Cortex of kidney (tissue), 1 donor: Measurements from ENCODE around the gene NFKBIE.
"Not testable (repeated sequence)": the region's sequence is repeated elsewhere in the genome, so short reads cannot be mapped to it uniquely, and the experiment has no call there.

Source experiments
- DNase-seq: peaks from one replicate; lab custom pipeline; 2025; lab: John Stamatoyannopoulos, UW

Gene NFKBIE

DNA sequence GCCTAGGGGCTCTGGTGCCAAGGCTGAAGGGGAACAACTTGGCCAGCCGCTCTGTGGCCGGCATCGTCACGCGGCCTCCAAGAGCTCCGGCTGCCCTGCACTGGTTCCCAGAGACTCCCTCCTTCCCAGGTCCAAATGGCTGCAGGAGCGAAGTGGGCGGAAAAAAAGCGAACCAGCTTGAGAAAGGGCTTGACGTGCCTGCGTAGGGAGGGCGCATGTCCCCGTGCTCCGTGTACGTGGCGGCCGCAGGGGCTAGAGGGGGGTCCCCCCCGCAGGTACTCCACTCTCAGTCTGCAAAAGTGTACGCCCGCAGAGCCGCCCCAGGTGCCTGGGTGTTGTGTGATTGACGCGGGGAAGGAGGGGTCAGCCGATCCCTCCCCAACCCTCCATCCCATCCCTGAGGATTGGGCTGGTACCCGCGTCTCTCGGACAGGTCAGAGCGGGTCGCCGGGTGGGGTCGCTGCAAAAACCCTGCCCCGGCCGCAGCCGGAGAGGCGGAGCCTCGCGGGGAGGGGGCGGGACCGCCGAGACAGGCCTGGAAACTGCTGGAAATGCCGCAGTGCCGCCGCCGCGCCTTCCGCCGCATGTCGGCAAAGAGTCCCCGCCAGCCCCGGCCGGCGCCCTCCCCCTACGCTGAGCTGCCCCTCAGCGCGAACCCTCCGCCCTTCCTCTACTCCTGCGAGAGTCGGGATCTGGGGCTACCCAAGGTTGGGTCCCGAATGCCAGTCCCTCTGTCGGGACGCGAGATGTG is 19.3 kb downstream of the NFKBIE start:
- DNase-seq, result peak; percentile 75

DNA sequence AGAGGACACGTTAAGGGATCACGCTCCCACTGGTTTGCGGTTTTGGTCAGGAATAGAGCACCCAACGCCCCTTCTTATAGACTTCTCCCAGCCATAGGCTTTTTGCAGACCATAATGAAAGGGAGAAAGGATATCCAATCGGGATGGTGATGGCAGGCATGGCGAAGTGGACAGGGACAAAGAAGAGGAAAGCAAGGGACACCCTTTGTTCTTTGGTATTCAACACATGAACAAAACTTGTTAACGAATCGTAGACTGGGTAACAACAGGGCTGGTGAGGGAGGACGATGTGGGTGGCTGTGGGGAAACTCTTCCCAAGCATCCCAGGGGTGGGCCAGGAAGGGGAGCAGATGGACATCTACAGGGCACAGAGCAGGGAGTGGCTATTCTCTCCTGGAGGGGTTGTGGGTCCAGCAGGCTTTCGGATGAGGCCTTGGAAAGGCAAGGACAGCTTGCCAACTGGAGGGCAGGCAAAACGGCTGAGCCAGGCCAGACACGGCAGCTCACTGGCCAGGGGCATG is 19.9 kb downstream of the NFKBIE start:
- no peak for DNase-seq

DNA sequence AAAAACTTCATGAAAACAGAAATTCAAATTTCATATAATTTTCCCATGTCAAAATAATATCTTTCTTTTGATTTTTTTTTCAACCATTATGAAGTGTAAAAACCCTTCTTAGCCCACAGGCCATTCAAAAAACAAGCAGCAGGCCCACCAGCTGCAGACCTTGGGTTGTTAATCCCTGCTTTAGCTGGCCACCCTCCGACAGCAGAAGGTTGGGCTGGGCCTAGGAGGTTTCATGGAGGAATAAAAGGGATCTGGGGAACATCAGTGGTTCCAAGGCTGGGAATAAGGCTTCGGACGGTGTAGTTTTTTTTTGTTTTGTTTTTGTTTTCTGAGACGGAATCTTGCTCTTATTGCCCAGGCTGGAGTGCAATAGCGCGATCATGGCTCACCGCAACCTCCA is 22.0 kb downstream of the NFKBIE start:
- no peak for DNase-seq

DNA sequence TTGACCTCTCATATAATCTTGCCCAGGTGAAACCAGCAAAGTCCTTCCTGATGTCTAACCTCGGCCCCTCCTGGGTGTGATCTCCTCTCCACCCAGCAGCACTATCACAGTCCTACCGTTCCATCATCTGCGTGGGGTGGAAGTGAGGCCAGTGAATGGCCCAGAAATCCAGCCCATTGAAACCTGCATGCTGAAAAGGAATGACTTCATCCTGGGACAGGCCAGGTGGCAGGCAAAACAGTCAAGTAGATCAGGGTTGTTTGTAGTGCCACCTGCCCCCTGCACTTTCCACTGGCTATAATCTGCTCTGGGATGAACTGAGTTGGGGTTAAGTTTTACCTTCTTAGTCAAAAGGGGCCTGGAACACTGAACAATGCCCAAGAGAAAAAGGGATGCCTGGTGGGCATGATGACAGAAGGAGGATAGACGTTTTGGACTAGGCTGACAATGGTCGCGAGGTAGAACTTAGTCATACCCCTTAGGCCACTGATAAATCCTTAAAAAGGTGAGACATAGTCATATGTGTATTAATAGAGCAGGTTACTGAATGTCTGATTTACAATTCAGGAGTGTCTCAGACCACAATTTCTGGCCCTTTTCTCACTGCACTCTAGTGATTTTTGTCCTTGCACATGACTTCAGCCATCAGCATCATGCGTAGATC is 26.5 kb downstream of the NFKBIE start:
- DNase-seq, result no peak

DNA sequence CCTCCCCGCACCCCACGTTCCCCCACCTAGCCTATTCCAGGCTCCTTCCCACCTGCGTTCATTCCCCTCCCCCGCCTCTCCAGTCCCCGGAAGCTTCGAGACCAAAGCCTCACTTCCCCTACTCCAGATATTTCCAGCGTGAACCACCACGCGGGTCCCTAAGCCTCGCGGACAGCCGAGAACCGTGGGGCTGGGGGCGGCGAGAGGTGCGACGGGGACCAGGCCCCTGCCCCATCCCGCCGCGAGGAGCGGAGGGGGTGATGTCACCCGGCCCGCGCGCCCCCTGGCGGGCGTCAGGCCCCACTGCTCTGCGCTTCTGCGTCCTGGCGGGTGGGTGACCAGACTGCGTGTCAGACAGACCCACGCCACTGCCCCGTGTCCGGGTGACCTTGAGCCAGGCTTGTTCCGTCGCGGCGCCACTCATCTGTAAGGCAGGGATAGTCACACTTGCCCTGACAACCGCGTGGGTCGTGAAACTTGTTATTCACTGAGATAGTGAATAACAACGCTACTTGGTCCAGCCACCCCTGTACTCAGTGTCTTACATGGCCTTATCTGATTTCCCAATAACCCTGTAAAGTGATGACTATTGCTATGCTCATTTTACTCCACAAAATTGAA is 27.4 kb downstream of the NFKBIE start:
- peak; percentile 29 for DNase-seq

DNA sequence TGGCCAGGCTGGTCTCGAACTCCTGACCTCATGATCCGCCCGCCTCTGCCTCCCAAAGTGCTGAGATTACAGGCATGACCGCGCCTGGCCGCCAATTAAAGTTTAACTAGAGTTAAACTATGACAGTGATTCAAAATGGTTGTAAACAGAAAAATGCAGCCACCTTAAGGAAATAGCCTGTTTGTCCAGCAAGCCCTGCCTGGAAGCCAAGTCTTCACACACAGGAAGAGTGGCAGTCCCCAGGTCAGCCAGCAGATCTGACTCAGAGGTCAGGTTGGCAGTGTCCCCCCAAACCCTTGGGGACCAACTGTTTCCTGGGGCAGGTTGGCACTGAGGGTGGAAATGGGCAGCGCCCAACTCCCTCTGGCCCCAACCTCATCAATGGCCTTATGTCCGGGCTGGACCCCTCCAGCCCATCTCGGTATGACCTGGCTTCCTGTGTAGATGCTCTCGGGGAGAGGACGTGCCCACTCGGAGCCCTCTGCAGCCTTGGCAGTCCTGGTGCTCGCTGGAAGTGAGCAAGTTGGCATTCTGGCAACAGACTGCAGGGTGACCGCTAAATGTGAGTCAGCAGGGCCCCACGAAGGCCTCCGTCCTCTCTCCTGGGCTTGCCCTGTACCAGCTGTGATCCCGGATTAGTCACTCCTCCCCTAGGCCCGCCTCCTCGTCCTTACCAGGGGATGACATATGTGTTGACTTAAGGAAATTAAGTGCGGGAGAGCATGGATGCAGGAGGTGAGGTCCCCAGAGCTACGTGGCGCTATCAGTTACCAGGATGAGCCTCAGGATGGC is 28.1 kb downstream of the NFKBIE start:
- DNase-seq, result peak; percentile 30

DNA sequence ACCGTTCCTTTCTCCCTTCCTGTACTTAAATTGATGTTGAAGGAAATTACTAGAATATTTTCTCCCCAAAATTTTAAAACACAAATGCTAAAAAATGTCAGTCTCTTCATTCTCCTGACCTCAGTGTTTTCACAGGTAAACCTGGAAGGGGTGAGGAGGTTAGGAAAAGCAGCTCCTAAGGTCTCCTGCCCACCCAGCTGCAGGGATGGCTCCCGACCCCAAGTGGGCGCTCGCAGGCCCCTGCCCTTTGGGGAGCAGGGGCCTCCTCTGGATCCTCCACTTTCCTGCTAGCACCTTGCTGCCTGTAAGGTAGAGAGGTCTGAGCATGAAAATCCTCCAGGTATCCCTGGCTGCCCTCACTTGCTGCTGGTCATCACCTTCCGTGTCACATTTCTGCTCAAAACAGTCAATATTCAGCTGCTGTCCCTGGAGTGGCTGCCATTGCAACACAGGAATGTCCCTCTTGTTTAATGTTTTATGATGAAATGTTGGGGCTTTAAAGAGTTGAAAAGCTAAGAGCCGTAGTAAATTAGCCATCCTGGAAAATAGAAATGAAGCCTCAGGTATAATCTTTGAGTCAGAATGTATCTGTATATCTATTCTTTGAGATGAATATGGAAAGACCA is 29.3 kb downstream of the NFKBIE start:
- DNase-seq, result no peak

DNA sequence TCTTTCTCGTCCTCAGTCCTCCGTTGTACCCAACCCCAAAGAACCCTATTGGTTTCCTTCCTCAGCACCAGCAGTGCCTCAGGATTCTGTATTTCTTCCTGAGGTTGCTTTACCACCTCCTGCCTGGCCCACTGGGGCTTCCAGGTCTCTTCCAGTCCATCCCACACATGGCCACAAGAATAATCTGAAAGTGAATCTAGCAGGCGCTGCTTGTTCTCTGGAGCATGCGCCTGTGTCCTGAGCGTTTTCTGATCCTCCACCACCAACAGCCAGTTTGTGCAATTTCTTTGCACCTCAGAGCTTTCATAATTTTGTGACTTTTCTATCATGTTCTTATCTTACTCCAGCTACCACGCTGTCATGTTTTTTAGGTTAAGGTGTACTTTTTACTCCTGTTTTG is 30.1 kb downstream of the NFKBIE start:
- no peak for DNase-seq

DNA sequence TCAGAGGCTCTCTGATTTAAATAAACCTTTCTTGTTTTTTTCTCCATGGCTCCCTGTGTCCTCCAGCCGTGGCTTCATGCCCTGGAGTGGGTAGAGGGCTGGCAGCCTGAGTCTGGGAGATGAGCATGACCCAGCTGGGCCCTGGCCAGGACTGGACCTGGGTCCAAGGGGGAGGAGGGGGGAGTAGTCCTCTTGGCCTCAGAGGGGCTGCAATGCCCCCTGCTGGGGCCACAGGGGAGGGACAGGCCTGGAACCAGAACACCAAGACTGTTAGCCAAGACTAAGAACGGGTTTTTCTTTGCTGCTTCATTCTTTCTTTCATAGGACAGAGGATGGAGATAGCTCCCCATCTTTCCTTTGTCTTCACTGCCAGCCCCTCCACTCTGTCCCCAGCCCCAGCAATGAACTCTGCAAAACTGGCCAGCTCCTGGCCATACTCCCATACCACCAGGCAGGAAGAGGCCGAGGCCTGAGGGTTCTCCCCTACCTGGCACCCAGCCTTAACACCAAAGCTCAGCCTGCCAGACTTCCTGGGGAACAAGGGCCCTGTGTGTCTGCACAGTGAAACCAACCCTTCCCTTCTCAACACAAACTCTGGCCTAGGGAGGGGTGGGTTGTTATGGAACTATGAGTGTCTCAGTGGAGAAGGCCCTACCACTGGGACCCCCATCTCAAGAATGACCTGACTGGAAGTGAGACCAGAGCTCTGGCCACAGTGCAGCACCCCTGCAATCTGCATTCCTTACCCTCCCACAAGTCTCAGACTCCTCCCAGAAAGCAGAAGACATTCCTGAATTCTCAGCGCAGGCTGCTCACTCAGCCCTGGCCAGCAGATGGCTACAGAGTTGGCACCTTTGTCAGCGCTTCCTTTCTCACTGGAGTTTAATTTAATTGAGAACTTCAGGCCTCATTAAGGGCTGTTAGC is 31.0 kb downstream of the NFKBIE start:
- DNase-seq, result no peak

DNA sequence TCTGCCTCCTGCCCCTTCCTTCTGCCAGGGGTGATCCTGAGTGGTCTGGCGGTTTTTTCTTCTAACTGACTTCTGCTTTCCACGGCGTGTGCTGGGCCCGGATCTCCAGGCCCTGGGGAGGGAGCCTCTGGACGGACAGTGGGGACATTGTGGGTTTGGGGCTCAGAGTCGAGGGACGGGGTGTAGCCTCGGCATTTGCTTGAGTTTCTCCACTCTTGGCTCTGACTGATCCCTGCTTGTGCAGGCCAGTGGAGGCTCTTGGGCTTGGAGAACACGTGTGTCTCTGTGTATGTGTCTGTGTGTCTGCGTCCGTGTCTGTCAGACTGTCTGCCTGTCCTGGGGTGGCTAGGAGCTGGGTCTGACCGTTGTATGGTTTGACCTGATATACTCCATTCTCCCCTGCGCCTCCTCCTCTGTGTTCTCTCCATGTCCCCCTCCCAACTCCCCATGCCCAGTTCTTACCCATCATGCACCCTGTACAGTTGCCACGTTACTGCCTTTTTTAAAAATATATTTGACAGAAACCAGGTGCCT is 31.7 kb downstream of the NFKBIE start:
- no peak for DNase-seq

DNA sequence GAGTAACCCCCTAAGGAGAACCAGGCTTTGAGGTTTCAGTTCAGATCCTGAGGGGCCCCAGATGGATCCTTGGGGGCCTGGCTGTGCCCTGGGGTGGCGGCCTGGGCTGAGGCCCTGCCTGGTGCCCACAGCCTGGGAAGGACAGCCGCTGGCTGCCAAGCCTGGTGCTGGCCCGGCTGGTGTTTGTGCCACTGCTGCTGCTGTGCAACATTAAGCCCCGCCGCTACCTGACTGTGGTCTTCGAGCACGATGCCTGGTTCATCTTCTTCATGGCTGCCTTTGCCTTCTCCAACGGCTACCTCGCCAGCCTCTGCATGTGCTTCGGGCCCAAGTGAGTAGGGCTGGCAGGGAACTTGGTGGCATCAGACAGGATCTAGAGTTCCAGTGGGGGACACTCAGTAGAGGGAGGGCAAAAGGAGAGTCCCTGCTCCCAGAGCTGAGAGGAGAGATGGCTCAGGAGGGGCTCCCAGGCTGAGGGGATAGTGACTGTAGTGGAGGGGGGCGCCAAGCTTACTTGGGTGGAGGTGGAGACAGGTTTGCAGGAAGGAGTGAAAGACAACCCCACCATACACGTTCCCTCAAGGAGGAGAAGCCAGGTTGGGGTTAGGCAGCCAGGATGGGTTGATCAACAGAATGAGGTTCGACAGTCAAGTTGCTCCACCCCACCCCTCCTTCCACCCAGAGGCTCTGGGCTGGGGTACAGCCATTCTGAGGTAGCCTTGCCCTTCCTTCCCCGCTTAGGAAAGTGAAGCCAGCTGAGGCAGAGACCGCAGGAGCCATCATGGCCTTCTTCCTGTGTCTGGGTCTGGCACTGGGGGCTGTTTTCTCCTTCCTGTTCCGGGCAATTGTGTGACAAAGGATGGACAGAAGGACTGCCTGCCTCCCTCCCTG is 32.4 kb downstream of the NFKBIE start:
- no peak for DNase-seq

DNA sequence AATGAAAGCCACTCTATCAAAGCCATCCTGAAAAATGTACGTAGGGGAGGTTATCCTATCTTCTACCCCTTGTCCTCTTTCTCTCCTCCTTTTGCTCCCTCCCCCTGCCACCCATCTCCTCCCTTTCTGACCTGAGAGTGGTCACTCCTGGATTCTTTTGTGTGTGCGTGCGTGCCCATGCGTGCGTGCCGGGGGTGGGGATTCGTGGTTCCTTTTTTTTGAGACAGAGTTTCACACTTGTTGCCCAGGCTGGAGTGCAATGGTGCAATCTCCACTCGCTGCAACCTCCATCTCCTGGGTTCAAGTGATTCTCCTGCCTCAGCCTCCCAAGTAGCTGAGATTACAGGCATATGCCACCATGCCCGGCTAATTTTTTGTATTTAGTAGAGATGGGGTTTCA is 33.9 kb downstream of the NFKBIE start:
- DNase-seq, result not testable (repeated sequence)

DNA sequence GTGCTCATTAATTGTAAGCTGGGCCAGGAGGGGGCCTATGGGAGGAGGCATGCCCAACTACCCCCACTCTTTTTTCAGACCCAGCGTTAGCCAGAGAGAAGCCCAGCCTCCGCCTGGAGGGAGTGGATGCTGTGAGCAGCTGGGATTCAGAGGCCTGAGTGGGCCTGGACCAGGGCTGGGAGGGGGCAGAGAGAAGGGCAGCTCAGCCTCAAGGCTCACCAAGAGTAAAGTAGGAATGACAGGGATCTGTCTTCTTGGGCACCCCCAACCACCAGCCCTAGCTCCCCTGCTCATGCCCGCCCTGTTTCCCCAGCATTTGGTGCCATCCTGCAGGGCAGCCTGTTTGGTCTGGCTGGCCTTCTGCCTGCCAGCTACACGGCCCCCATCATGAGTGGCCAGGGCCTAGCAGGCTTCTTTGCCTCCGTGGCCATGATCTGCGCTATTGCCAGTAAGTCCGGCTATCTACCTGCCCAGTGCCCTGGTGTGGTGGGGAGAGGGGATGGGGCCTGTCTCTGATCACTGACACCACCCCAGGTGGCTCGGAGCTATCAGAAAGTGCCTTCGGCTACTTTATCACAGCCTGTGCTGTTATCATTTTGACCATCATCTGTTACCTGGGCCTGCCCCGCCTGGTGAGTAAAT is 35.2 kb downstream of the NFKBIE start:
- no peak for DNase-seq

DNA sequence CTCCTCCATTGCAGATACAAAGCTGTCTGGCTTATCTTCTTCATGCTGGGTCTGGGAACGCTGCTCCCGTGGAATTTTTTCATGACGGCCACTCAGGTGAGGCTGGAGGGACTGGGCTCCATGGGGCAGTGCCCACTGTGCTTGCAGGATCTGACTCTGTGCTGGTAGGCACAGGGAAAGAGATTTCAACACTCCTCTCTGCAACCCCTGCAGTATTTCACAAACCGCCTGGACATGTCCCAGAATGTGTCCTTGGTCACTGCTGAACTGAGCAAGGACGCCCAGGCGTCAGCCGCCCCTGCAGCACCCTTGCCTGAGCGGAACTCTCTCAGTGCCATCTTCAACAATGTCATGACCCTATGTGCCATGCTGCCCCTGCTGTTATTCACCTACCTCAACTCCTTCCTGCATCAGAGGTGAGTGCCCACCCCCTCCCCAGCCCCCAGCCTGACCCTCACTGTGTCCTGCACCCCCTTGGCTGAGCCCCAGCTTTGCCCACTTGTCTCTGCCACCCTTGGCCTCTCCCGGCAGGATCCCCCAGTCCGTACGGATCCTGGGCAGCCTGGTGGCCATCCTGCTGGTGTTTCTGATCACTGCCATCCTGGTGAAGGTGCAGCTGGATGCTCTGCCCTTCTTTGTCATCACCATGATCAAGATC is 35.8 kb downstream of the NFKBIE start:
- DNase-seq, result no peak

DNA sequence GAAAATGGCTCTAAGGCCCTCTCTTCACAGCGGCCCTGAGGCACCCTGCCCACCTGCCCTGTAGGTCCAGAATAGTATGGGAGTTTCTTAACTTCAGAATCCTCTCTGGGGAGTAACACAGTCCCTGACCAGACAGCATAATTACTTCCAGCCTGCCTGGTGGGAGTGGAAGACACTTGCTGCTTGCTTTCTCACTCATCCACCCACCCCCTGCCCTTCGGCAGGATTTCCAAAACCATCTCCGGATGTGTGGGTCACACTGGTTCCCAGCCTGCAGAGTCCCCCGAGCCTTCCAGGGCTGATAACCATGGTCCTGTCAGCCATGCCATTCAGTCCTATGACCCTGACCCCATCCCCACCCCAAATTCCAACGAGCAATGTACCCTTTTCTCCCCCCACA is 36.5 kb downstream of the NFKBIE start:
- no peak for DNase-seq

DNA sequence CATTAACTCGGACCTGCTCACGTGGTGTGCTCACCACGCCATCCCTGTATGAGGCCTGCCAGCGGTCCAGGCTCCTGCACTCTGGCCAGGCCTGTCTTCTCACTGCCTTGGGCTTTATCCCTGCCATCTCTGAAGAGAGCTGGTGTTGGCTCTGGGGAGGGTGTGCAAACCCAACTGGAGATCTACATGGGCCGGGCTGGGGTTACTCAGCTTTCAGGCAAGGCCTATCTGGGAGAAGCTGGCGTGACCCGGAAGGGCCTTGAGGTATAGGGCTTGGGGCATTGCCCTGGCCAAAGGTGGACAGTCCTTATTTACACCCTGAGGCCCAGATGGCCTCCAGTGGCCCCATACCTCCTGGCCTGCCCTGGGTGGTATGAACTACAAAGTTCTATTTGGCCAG is 36.9 kb downstream of the NFKBIE start:
- DNase-seq, result no peak

DNA sequence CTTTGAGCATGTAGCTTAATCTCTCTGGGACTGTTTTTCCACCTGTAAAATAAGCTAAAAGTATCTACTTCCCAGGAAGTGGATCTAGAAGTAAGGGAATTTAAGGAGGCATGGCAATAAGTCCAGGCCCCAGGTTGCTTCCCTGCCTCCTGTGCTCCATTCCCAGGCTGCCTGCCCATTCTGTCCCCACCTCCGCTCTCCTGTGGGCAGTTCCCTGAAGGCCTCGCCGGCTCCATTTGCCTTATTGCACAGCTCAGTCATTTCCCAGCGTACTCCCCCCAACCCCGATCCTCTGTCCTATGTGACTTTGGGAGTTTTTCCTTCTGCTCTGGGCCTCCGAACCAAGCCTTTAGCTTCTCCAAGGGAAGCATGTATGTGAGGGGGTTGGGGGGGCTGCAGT is 37.3 kb downstream of the NFKBIE start:
- DNase-seq, result no peak

DNA sequence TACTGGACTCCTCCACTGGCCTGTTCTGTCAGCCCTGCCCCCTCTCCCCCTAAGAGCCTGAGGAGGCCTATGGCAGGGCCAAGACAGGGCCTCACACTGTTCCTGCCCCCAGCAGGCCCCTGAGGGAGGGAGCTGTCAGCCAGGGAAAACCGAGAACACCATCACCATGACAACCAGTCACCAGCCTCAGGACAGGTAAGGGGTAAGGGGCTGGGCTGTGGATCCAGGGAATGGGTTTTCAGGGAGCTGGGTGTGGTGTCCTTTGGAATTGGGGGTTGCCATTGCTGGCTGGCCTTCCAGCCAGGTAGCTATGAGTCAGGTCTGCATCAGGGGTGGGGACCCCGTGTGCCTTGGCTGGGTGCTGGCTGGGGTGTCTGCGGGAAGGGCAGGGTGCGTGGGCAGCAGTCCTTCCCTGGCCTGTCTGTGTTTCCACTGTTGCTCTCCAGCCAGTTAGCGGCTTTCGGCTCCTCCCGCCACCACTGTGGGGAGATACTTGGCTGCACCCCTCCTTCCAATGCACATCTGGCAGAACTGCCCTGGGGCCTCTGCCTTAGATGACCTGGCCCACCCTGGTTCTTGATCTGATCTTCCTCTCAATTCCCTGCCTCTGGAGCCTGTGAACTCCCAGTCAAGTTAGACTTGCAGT is 38.1 kb downstream of the NFKBIE start:
- no peak for DNase-seq
